Measurements from ENCODE around the gene PIGC.

DNA sequence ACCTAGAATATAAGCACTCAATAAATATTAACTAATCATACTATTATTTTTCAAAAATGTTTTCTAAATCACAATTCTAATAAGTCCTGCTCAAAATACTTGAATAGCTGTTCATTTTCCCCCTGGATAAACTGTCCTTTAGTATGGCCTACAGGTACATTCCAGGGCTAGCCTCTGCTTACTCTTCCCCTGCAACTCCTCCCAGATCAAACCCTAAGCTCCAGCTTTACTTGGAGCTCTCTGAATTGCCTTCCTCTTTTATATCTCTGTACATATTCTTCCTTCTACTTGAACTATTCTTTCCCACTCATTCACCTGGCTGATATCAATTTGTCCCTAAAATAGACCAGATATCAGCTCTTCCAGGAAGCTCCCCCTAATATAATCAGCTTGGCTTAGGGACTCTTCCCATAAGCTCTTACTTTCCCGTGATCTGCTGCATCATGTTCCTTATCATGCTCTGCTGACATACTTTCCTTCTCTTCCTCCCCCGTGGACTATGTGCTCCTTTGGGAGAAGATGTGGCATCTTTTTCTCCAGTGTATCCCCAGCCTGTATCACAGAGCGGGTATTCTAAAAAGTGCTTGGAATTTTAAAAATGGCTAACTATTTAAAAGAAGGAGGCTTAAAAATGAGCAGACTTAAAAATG lies 43.1 kb upstream of the PIGC start:
- no peak for TF ChIP-seq EZH2phosphoT487 (IDR thresholded peaks at IDR 0.05; ENCODE audit: insufficient read depth, low read depth)
- no peak for TF ChIP-seq EZH2 (IDR thresholded peaks at IDR 0.05; ENCODE audit: insufficient read depth, poor library complexity, severe bottlenecking)
